HG03378 (cell line): ENCODE measurements around the gene NKD1.

Experiments used
- ATAC-seq: cut with Tn5 transposase; IDR thresholded peaks from one replicate; pipeline ENCODE4 v1.9.1; 2021; ENCODE audit warnings: mild to moderate bottlenecking, moderate library complexity; ENCODE audit not compliant: unreplicated experiment

The NKD1 gene

DNA sequence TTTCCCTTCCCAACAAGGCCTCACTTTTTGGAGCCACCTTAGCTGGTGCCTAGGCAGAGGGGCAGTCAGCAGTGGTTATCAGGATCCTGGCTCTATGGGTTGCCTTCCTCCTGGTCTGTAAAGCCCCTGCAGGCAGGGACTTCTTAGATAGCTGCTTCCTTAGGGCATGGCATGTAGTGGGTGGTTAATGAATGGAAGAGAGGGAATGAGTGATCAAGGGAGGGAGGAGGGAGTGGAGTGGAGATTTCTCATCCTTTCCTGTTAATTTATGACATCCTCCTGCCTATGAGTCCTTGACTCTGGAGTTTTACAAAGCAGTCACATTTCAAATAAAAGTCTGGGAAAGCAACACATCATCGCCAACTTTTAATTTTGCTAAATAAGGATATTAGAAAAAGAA, 92.2 kb downstream of the NKD1 start:
- ATAC-seq: no peak

DNA sequence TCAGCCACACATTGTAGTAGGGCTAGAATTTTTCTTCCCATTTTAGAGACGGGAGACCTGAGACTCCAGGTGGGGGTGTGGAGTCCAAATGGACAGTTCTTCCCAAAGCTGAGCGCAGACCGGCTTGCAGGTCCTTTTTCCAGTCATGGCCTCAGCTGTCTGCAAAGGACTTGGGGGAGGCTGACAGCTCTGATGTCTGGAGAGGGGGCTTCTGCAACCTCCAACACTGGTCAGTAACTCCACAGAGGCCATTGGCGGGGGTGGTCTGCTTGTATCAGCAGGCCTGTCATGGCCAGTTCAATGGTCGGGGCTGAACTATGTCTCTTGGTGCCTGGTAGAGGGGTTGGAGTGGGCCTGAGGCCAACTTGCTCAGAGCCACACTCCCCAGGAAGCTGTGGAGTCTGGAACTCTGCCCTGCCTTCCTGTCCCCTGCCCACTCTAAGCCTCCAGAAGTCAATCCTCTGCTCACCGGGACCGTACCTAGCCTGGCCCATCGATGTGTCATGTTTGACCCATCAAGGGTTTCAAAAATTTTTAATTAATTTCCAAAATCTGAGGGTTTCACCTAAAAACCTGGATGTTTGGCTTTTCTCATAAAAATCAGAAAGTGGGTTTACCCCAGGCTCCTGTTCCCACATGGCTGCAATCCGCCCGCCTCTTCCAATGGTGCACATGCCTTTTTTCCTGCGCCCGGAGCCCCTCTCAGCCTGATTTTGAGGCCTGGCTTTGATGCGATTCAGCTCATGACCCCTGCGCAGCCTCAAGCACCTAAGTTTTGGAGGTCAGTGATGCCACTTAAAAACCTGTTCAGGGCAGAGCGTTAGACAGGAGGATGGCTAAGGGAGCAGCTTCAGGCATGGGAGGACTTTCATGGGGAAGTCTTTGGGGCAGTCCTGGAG, 93.0 kb downstream of the NKD1 start:
- ATAC-seq: no peak

DNA sequence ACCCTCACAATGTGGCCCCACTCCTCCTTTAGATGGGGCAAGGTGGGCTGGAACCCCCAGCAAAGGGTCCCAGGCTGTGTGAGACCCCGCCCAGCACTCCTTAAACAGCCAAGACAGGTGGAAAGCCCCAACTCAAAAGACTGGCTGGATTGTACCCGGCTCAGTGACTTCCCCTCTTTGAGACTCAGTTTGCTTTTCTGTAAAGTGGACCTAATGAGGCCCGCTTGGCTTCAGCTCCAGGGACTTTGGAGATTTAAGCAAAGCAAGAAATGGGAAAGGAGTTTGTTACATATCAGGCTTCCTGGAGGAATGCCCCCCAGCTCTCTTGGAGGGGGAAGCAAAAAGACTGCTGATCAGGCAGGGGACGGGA, 93.6 kb downstream of the NKD1 start:
- ATAC-seq: no peak

DNA sequence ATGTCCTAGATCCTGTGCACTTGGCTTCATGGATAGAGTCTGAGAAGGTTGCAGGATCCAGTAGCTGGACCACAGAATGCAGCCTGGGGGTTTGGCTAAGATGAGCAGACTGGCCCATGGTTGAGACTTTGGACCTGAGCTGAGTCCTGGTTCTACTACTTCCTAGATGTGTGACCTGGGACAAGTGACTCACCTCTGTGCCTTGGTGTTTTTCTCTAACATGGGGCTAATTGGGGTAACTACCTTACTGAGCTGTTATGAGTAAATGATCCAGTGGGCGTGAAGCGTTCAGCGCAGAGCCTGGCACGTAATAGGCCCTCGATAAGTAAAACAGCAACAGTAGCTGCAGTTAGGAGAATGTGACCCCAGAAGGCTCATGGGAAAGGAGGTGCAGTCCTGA, 94.2 kb downstream of the NKD1 start:
- no peak for ATAC-seq

DNA sequence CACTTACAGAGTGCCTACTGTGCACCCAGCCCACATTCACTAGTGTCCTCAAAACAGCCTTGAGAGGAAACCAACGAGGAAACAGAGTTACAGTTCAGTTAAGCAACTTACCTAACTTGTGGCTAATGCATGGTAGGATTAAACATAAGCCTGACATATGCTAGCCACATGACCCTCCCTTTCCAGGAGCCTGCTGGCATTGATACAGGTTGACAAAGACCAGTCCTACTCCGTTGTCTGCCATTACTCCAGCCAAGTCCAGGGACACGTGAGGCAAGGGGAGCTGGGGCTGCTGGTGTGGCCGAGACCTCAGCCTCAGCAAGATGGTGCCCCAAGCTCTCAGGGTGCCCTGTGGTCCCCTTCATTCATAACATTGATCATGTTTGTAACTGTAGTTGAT, 95.0 kb downstream of the NKD1 start:
- no peak for ATAC-seq

DNA sequence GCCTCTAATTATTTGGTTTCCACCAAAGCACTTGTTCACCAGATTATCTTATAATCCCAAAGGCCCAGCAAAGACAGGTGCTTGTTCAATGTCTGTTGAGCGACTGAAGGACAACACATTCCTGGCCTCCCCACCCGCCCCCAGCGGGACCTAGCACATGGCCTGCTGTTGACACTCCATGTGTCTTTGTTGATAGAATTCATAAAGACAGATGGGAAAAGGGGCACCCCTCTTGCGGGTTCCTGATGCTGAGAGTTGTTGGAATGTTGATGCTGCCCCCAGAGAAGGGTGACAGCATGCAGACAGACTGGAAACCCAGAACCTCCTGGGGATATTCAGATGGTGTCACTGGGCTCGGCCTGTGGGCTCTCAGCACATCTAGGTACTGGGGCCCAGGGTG, 96.0 kb downstream of the NKD1 start:
- no peak for ATAC-seq

DNA sequence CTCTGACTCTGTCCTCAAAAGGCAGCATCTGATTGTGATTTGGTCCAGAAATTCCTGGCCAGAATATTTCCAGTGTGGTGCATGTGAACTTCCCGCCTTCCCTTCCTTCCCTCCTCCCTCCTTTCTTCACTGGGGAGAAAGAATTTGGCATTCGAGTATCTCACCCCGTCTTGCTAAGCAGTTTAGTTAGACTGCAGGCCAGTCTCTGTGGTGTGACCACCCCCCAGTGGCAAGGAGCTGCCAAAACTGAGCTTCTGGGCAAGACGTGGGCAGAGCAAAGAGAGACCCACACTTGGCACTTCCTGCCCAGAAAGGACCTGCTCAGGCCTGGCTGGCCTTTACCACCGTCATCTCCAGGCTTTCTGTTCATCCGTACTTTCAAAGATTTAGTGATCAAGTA, 96.5 kb downstream of the NKD1 start:
- ATAC-seq: no peak

DNA sequence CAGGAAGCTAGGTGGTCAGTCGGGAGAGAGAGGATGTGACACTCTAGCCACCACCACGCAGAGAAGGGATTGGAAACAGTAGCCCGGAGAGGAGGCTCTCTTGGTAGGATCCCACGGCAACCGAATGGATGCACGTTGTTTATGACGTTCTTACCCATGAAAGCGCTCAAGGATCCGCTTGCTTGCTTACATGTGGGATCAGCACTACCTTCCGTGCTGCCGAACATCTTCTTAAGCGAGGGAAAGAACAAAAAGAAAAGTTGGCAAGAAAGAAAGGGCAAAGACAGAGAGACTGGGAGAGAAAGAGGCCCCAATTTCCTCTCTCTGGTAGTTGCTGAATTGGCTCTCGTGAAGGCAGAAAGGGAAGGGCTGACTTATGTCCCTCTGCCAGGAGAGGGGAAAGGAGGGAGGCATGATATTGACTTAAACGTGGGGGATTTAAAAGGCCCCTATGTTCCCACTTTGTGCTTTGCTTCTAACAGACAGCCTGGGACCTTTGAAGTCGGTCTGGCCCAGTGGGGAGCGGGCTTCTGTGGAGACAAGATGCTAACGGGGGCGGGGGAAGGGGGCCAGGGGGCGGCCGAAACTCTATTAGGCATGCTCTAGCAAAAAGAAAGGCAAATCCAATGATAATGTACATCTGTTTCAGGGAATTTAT, 97.5 kb downstream of the NKD1 start:
- no peak for ATAC-seq

DNA sequence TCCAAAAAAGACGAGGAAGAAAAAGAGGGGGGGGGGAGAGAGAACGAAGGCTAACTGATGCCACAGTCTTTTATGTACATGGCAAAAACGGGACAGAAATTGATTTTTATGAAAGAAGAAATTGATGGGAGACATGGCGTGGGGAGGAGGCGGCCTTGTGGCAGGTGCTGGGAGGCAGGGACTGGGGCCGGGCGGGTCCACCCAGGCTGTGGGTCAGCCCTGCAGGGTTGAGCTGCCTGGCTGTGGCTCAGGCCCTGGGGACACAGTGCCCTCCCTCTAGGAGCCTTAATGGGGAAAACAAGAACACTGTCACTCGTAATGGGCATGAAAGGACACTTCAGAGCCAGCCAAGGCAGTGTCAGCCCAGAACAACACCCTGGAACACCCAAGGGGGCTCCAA, 98.1 kb downstream of the NKD1 start:
- ATAC-seq: no peak

DNA sequence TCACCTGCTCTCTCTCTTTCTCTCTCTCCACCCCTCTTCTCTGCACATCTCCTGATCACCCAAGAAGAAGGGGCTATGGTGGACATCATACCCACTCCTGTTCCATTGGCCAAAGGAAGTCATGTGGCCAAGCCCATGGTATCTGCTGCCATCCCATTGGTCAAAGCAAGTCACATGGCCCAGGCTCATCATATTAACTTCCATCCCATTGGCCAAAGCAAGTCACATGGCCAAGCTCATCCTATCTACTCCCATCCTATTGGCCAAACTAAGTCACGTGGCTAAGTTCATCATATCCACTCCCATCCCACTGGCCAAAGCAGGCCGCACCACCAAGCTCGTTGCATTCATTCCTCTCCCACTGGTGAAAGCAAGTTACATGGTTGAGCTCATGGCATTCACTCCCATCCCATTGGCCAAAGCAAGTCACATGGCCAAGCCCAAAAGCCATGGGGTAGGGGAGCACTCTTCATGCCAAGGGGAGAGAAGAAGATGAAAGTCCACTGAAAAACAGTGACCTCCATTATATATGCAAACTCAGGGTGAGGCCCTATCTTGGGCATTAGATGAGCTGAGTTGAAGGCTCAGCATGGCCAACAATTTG, 103.7 kb downstream of the NKD1 start:
- no peak for ATAC-seq

DNA sequence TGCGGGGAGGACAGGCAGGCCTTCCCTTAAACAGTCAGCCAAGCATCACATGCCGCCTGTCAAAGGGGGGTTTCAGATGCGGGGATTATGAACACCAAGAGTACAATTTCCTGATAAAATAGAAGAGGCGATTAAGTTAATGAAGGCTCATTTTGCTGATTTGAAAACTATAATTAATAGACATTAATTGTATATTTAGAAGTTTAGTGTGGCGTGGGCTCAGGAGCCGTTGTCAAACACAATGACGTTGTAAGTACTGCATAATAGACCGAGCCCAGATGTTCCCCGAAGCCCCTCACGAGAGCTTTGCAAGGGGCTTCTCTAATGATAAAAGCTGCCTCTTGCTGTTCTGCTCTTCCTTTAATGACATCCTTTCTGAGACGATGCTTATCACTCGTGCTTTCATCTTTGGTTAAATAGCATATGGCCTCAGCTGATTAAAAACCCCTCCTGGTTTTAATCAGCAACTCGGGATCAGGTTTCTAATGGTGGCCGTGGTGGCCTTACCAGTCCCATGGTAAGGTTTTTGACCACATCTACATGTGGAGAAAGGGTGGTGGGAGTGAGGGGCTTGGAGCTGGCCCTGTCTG, 104.7 kb downstream of the NKD1 start:
- no peak for ATAC-seq

DNA sequence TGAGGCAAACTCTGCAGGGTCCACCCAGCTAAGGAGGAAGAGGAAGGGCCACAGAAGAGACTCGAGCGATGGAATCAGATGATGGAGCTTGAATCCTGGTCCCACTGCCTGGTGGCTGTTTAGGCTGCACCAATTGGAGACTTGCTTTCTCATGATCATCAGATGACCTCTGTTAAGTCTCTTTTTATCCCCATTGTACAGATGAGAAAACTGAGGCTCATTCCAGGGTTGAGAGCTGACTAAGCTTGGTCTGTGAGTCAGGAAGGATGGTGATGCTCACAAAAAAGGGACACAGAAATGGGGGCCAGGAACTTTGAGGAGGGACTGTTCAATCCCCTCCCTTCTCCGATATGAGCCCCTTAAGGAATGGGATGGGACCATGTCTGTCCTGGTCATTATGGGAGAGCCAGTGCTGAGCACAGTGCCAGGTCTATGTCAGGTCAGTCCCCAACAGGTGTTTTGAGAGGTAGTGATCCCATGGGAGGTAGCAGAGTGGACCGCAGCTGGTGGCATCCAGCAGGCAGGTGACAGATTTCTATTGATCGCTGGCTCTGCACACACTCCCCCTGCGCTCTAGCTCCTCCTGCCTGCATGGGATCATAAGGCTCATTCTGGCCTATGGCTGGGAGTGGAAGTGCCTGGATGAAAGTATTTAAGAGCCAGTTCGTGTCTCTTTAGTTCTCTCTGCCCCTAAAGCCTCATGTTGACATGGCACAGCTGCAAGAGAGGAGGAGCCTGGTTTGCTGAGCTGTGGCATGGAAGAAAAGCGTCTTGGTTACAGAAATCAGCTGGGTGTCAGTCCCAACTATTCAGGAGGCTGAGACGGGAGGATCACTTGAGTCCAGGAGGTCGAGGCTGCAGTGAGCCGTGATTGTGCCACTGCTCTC, 105.7 kb downstream of the NKD1 start:
- no peak for ATAC-seq

DNA sequence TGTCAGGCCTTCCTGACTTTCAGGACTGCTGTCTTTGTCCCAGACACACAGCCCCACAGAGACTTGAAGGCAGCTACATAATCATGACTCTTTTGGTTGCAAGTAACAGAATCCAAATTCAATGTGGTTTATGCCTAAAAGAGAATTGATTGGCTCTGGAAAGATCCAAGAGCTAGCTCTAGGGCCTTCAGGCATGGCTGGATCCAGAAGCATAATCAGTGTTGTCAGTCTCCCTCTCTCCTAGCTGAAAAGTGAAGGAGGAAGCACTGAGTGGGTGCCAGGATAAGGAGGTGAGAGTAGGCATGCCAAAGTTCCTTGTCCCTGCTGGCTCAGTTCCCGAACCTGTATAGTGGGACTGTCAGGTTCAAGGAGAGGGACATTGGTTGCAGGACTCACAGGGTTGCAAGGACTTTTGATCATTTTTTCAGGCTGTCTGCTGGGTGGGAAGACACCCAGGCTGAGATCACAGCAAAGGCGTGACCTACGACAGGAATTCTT, 107.4 kb downstream of the NKD1 start:
- no peak for ATAC-seq

DNA sequence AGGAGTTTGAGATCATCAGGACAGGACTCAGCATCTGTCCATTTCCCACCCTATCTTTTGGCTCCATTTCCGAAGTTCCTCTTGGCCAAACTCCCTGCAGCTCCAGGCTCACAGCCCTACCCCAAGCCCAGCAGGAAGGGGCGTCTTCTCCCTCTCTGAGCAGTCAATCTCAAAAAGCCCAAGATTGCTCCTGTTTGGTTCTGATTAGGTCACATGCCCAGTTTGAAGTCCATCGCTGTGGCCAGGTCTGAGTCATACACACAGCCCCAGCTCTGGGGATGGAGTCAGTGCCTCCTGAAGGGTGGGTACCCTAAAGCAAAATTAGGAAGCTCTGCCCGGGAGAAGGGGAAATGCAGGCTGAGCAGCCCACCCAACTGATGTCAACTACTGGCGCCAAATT, 109.0 kb downstream of the NKD1 start:
- ATAC-seq: no peak

DNA sequence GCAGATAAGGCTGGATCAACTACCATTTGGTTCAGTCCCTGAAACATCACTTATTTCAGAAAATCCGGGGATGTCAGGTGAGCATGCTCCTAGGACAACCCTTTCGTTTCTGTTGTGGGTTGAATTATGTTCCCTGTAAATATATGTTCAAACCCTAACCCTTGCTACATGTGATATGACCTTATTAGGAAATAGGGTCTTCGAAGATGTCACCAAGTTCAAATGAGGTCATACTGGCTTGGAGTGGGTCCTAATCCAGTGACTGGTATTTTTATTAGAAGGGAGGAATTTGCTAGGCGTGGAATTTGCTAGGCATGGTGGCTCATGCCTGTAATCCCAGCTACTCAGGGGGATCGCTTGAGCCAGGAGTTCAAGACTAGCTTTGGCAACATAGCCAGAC, 111.6 kb downstream of the NKD1 start:
- no peak for ATAC-seq

DNA sequence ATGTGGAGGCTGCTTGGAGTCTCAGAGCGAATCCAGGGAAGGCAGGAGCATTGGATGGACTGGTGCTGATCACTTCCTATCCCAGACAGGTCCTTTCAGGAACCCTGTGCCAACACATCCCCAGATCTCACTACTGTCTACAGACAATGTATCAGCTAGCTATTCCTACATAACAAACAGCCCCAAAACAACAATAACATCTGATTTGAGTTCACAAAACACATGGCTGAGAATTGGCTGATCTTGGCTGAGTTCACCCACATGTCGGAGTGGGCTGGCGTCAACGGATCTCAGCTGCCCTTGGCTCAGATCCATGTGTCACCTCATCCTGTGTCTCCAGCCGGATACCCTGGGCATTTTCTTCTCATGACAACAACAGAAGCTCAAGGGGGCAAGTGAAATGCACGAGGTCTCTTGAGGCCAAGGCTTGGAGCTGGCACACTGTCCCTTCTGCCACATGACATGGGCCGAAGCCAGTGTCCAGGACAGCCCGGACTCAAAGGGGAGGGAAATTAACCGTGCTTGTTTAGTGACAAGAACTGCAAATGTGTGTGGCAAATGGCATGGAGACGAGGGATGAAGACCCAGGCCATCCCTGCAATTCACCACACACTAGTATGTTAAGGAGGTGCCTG, 114.2 kb downstream of the NKD1 start:
- ATAC-seq: no peak

DNA sequence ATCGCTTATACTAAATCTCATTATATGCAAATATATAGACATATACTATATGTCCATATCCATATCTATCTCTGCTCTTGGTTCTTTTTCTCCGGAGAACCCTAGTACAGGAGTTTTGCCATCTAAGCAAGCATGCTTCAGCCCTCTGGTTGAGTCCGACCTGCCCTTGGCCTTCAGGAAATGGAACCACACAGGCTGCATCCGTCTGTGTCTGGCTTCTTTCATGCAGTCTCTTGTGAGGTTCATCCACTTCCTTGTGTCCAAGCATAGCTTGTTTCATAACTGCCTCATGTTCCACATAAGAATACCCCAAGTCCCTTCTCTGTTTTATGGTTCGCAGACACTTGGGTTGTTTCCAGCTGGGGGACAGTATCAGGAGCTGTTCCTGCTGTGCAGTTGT, 116.1 kb downstream of the NKD1 start:
- no peak for ATAC-seq

DNA sequence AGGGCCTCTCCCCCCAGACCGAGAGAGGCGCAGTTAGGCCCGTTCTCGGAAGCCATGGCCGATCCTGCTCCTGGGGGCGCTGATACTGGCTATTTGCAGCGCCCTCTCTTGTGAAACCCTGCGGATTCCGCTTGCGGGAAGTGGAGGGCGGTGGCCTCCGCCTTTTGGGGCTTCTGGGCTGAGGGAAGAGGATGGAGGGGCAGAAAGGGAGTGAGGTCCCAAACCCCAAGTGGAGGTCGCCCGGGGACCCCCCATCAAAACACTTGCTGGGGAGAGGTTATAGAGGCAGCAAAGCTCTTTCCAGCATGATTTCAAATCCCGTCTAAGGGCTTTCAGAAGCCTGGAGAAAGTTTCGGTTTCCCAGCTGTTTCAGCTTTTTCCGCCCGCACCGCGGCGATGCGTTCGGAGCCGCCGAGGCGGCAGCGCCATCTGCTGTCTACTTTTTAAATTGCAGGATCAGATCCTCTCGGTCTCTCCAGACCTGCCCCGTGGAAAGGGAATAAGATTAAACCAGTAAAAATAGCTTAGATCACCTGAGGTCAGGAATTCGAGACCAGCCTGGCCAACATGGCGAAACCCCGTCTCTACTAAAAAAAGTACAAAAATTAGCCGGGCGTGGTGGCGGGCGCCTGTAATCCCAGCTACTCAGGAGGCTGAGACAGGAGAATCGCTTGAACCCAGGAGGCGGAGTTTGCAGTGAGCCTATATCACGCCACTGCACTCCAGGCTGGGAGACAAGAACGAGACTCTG, 117.1 kb downstream of the NKD1 start:
- no peak for ATAC-seq
